H1 (cell line): ENCODE data around the gene STK40. TPM values are rescaled to one million over a fixed set of nuclear protein-coding genes. Genes with fewer than 3 reads are reported as not detected.

Source experiments
- CTCF ChIA-PET: fragments of 300-600 bp; sonication (Branson Sonifier 250); formaldehyde crosslinking; loops from one replicate; lab custom pipeline; 2021; ENCODE audit not compliant: partially characterized antibody; lab: Charles Lee
- POLR2A ChIA-PET: fragments of 300-600 bp; sonication (Branson Sonifier 250); formaldehyde crosslinking; loops from one replicate; lab custom pipeline; 2021; ENCODE audit warnings: inconsistent platforms; ENCODE audit not compliant: partially characterized antibody; lab: Charles Lee
- DNase-seq, 2 experiments: peaks; one replicate each; pipeline versions ENCODE4 v3.0.0 to v3.0.0-alpha.2; 2010 to 2022; ENCODE audit warnings: low spot score in 2 of 2, low read depth in 1 of 2, mixed read lengths in 1 of 2
- FAIRE-seq: peaks from 2 replicates; lab custom pipeline; 2011; peaks lifted over from hg19 to GRCh38; lab: Jason Lieb, UNC
- H2AFZ ChIP-seq: 2 replicates; pipeline ENCODE4 v1.8.1; 2012; ENCODE audit warnings: low read length, inconsistent platforms
- H2AK5ac ChIP-seq: 2 replicates; pipeline ENCODE4 v1.6.1; 2013; ENCODE audit warnings: low read depth, low read length
- H2BK120ac ChIP-seq: replicated peaks from 2 replicates; pipeline ENCODE3; 2013; ENCODE audit warnings: low read depth, low read length, inconsistent platforms
- H2BK12ac ChIP-seq: 2 replicates; pipeline ENCODE4 v1.6.1; 2013; ENCODE audit warnings: low read depth, low read length
- H2BK15ac ChIP-seq: 2 replicates; pipeline ENCODE4 v1.6.1; 2013; ENCODE audit warnings: low read length
- H2BK20ac ChIP-seq: 2 replicates; pipeline ENCODE4 v1.6.1; 2013; ENCODE audit warnings: low read length
- H2BK5ac ChIP-seq: 2 replicates; pipeline ENCODE4 v1.6.1; 2013; ENCODE audit warnings: low read depth, low read length
- H3K14ac ChIP-seq: 2 replicates; pipeline ENCODE4 v1.6.1; 2013; ENCODE audit warnings: inconsistent platforms; ENCODE audit not compliant: insufficient read length
- H3K18ac ChIP-seq: 2 replicates; pipeline ENCODE4 v1.6.1; 2013; ENCODE audit warnings: low read length; ENCODE audit errors: extremely low read depth
- H3K23ac ChIP-seq: 2 replicates; pipeline ENCODE4 v1.6.1; 2013; ENCODE audit warnings: inconsistent platforms; ENCODE audit not compliant: insufficient read length
- H3K23me2 ChIP-seq: 2 replicates; pipeline ENCODE4 v1.6.1; 2013; ENCODE audit warnings: low read depth, low read length
- H3K27ac ChIP-seq: 2 replicates; pipeline ENCODE4 v1.6.1; 2011; ENCODE audit warnings: low read depth, low read length, inconsistent platforms
- H3K27me3 ChIP-seq, 4 experiments: replicated peaks in 1 of 4; 1 replicate in 1 of 4; 2 replicates in 3 of 4; pipeline versions ENCODE4 v1.6.1 to v1.8.1; 2011 to 2013; ENCODE audit warnings: low read length in 3 of 4, mild to moderate bottlenecking in 3 of 4, inconsistent platforms in 2 of 4, mixed read lengths in 2 of 4, moderate library complexity in 1 of 4; ENCODE audit not compliant: control insufficient read depth in 3 of 4, insufficient read depth in 3 of 4; ENCODE audit errors: extremely low read depth in 1 of 4
- H3K36me3 ChIP-seq, 4 experiments: 2 replicates each; pipeline versions ENCODE4 v1.6.1 to v1.8.1; 2011 to 2013; ENCODE audit warnings: mild to moderate bottlenecking in 4 of 4, low read length in 3 of 4, moderate library complexity in 2 of 4, control low read depth in 1 of 4, inconsistent platforms in 1 of 4; ENCODE audit not compliant: insufficient read depth in 4 of 4, control insufficient read depth in 2 of 4
- H3K4ac ChIP-seq: replicated peaks from 2 replicates; pipeline ENCODE3; 2013; ENCODE audit warnings: low read length, low read depth, mixed read lengths, inconsistent platforms; ENCODE audit not compliant: insufficient read length
- H3K4me1 ChIP-seq, 4 experiments: replicated peaks in 1 of 4; 1 replicate in 1 of 4; 2 replicates in 3 of 4; pipeline versions ENCODE4 v1.6.1 to v1.8.1; 2011 to 2013; ENCODE audit warnings: low read length in 3 of 4, inconsistent platforms in 2 of 4, mixed read lengths in 1 of 4; ENCODE audit not compliant: insufficient read depth in 4 of 4, control insufficient read depth in 3 of 4
- H3K4me2 ChIP-seq, 2 experiments: 2 replicates each; pipeline versions ENCODE4 v1.6.1 to v1.8.1; 2011 to 2013; ENCODE audit warnings: low read depth in 2 of 2, low read length in 2 of 2, control low read depth in 1 of 2, inconsistent platforms in 1 of 2, mild to moderate bottlenecking in 1 of 2; ENCODE audit not compliant: insufficient read depth in 1 of 2
- H3K4me3 ChIP-seq, 4 experiments: fragments of 200-600, 300-600 bp in 1 of 4; sonication (generic), shearing (Covaris generic), sonication (Bioruptor Twin) in 1 of 4; 2 replicates each; pipeline versions ENCODE4 v1.5.1 to v1.8.1; 2011 to 2016; ENCODE audit warnings: low read length in 4 of 4, low read depth in 3 of 4, control low read depth in 2 of 4, inconsistent platforms in 2 of 4, mild to moderate bottlenecking in 2 of 4, mixed read lengths in 1 of 4, moderate library complexity in 1 of 4; ENCODE audit not compliant: insufficient read depth in 2 of 4; ENCODE audit errors: extremely low read depth in 1 of 4
- H3K56ac ChIP-seq: replicated peaks from 2 replicates; pipeline ENCODE3; 2013; ENCODE audit warnings: low read depth, mild to moderate bottlenecking, mixed read lengths, low read length, inconsistent platforms; ENCODE audit not compliant: insufficient read length
- H3K79me1 ChIP-seq: 2 replicates; pipeline ENCODE4 v1.6.1; 2013; ENCODE audit warnings: low read depth, low read length, control low read depth
- H3K79me2 ChIP-seq, 2 experiments: 2 replicates each; pipeline versions ENCODE4 v1.6.1 to v1.8.1; 2012 to 2013; ENCODE audit warnings: low read length in 2 of 2, mild to moderate bottlenecking in 2 of 2, inconsistent platforms in 1 of 2; ENCODE audit not compliant: insufficient read depth in 2 of 2, control insufficient read depth in 1 of 2
- H3K9ac ChIP-seq, 4 experiments: replicated peaks in 1 of 4; 1 replicate in 1 of 4; 2 replicates in 3 of 4; pipeline versions ENCODE4 v1.6.1 to v1.8.1; 2011 to 2013; ENCODE audit warnings: low read depth in 3 of 4, low read length in 3 of 4, control low read depth in 2 of 4, mild to moderate bottlenecking in 2 of 4, moderate library complexity in 2 of 4, inconsistent platforms in 1 of 4; ENCODE audit errors: extremely low read depth in 1 of 4
- H3K9me3 ChIP-seq, 2 experiments: 2 replicates each; pipeline versions ENCODE4 v1.6.1 to v1.8.1; 2012 to 2013; ENCODE audit warnings: mild to moderate bottlenecking in 2 of 2, moderate library complexity in 2 of 2, control low read depth in 1 of 2, inconsistent platforms in 1 of 2, low read depth in 1 of 2, low read length in 1 of 2, mixed read lengths in 1 of 2; ENCODE audit not compliant: insufficient read depth in 2 of 2
- H4K20me1 ChIP-seq, 2 experiments: replicated peaks in 1 of 2; 2 replicates each; pipeline versions ENCODE3 to v1.8.1; 2011 to 2013; ENCODE audit warnings: inconsistent platforms in 2 of 2, low read length in 2 of 2, mild to moderate bottlenecking in 1 of 2; ENCODE audit not compliant: insufficient read depth in 2 of 2, control insufficient read depth in 1 of 2
- H4K5ac ChIP-seq: 2 replicates; pipeline ENCODE4 v1.6.1; 2013; ENCODE audit warnings: low read length, low read depth, mixed read lengths, inconsistent platforms; ENCODE audit not compliant: insufficient read length
- H4K8ac ChIP-seq: 2 replicates; pipeline ENCODE4 v1.8.0; 2013; ENCODE audit warnings: mild to moderate bottlenecking, moderate library complexity, low read length, inconsistent platforms; ENCODE audit not compliant: insufficient read depth; ENCODE audit errors: extremely low read depth
- H4K91ac ChIP-seq: replicated peaks from 2 replicates; pipeline ENCODE3; 2013; ENCODE audit warnings: low read length, mixed read lengths, inconsistent platforms; ENCODE audit not compliant: insufficient read length
- CBX8 ChIP-seq: fragments of 300-800, 300-1000 bp; sonication (generic); IDR thresholded peaks from 2 replicates; pipeline ENCODE4 v1.7.1; 2016; ENCODE audit warnings: low read depth, low read length, borderline replicate concordance
- CEBPB ChIP-seq: IDR thresholded peaks from 2 replicates; pipeline ENCODE4 v1.6.1; 2012; ENCODE audit warnings: low read depth, low read length
- CREB1 ChIP-seq: IDR thresholded peaks from 2 replicates; pipeline ENCODE4 v1.6.1; 2012; ENCODE audit warnings: inconsistent platforms
- EZH2 ChIP-seq: fragments of 200-600 bp; sonication (generic); IDR thresholded peaks from 2 replicates; pipeline ENCODE4 v1.7.1; 2012; ENCODE audit warnings: low read depth, mild to moderate bottlenecking, moderate library complexity, low read length, inconsistent platforms; ENCODE audit not compliant: severe bottlenecking
- HDAC6 ChIP-seq: IDR thresholded peaks from one replicate; pipeline ENCODE4 v1.7.1; 2012; ENCODE audit warnings: low read depth, mild to moderate bottlenecking, inconsistent platforms, low read length, moderate library complexity
- JUND ChIP-seq: IDR thresholded peaks from 2 replicates; pipeline ENCODE4 v1.6.1; 2011; ENCODE audit warnings: mild to moderate bottlenecking, improper control_type of control experiment, low read length
- KDM4A ChIP-seq: IDR thresholded peaks from one replicate; pipeline ENCODE4 v1.7.1; 2012; ENCODE audit warnings: low read depth, mild to moderate bottlenecking, moderate library complexity, low read length, inconsistent platforms; ENCODE audit not compliant: severe bottlenecking
- MAX ChIP-seq: IDR thresholded peaks from 2 replicates; pipeline ENCODE4 v1.6.1; 2012; ENCODE audit warnings: inconsistent platforms
- RAD21 ChIP-seq, 2 experiments: IDR thresholded peaks in 1 of 2; conservative IDR thresholded peaks in 1 of 2; 2 replicates each; pipeline ENCODE4 v1.6.1; 2011; ENCODE audit warnings: low read depth in 2 of 2, low read length in 2 of 2, improper control_type of control experiment in 1 of 2, inconsistent platforms in 1 of 2, mild to moderate bottlenecking in 1 of 2, moderate library complexity in 1 of 2
- RFX5 ChIP-seq: IDR thresholded peaks from 2 replicates; pipeline ENCODE4 v1.6.1; 2011; ENCODE audit warnings: low read depth, low read length, improper control_type of control experiment, borderline replicate concordance
- RXRA ChIP-seq: IDR thresholded peaks from 2 replicates; pipeline ENCODE4 v1.6.1; 2011; ENCODE audit warnings: low read depth, mild to moderate bottlenecking, low read length, moderate library complexity; ENCODE audit not compliant: insufficient read depth
- SUZ12 ChIP-seq: fragments of 200-600 bp; sonication (generic); IDR thresholded peaks from 2 replicates; pipeline ENCODE4 v1.6.1; 2012; ENCODE audit warnings: mild to moderate bottlenecking, inconsistent platforms, low read length, moderate library complexity, mixed read lengths
- ZNF274 ChIP-seq: IDR thresholded peaks from 2 replicates; pipeline ENCODE4 v1.7.0; 2012; ENCODE audit warnings: low read length, borderline replicate concordance; ENCODE audit errors: extremely low read depth
- WGBS, 2 experiments: shearing (Covaris generic) in 1 of 2; methylation state at CpG; one replicate each; pipeline versions ENCODE4 v1.1.6 to v1.1.7; 2013 to 2015; ENCODE audit warnings: low lambda C conversion rate in 2 of 2, mixed read lengths in 2 of 2, inconsistent platforms in 1 of 2, low coverage in 1 of 2, missing lambda C conversion rate in 1 of 2; ENCODE audit not compliant: insufficient replicate concordance in 2 of 2, insufficient coverage in 1 of 2, insufficient read length in 1 of 2; ENCODE audit errors: extremely low coverage in 1 of 2, missing lambda C conversion rate in 1 of 2; 5-methylcytosine and 5-hydroxymethylcytosine counted together
- polyA plus RNA-seq, 7 experiments: library from polyadenylated mRNA; depleted of rRNA in 3 of 7; stranded (reverse) in 5 of 7; unstranded in 2 of 7; fragments of >200 nt in 5 of 7; fragments of 200-250 nt in 2 of 7; gene quantifications; 1 replicate in 5 of 7; 2 replicates in 1 of 7; 4 replicates in 1 of 7; pipeline versions ENCODE4 v1.2.1 to v1.2.3, GENCODE V29; 2011 to 2013; ENCODE audit warnings: missing spikeins in 2 of 7, mixed read lengths in 2 of 7
- total RNA-seq: library from RNA; stranded (reverse); fragmentation: NEBNext Ultra II Directional; extraction: Animal tissue kit (Norgen Biotek cat#: 25700); gene quantifications from 2 replicates; pipeline ENCODE4 v1.2.1, GENCODE V29; 2021

STK40 gene
- total and polyA plus RNA-seq, 2 of the 8 experiments (the other 6 are each of a cell fraction or from before 2014, with no cell fraction given): 13.6 to 28.6 TPM

DNA sequence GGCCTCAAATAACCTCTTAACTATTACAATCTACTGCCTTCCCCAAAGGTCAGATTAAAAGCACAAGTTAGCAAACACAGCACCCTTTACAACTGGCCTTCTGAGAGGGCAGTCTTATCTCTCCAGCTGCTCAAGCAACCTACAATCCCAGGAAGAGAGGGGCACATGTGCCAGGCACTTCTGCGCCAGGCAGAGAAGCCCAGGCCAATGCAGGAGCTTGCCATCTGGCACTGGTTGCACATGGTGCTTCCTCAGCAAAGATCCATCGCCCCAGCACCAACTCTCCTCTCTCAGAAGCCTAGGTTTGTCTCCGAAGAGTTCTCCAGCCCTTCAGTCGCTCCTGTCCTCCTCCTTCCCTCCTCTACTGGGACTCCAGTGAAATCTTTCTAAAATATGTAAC is 2.5 kb downstream of the STK40 start:
- 0 out of 2 replicates have a peak overlapping the region, but pooled peaks have one; percentile 14 for H2AK5ac ChIP-seq
- ChIA-PET POLR2A (interaction anchor here (0.6 to 1.3 kb wide), 3 partner anchors 58 to 145 kb away, joined by 3 read pairs; partner anchors contain the start of gene EVA1B), CTCF (interaction anchor here (1.1 to 9.8 kb wide), 6 partner anchors 15 to 286 kb away, joined by 3 to 90 read pairs (median 4); no protein-coding TSS in a partner anchor)
- H2BK5ac ChIP-seq: no peak overlapping the region
- no peak overlapping the region for H3K56ac ChIP-seq
- H2BK20ac ChIP-seq: no peak overlapping the region
- H2BK12ac ChIP-seq: no peak overlapping the region
- peaks cover 6 to 17% (median 10%) of the 10 kb centered on the region in 4 experiments; a peak in 6 of 7 replicates for H3K4me1 ChIP-seq
- H3K14ac ChIP-seq: no peak overlapping the region
- TF ChIP-seq JUND (no peak), HDAC6 (no peak), MAX (no peak), RXRA (no peak), SUZ12 (no peak), EZH2 (no peak), CREB1 (no peak), KDM4A (no peak), CBX8 (no peak), ZNF274 (no peak), RAD21 (IDR thresholded peaks at IDR 0.05 in 1 of 2, conservative IDR thresholded peaks at IDR 0.05 in 1 of 2; ENCODE audit: low read depth in 2 of 2, low read length in 2 of 2) (no peak), CEBPB (no peak), RFX5 (no peak)
- no peak overlapping the region for H4K5ac ChIP-seq
- no peak overlapping the region for H3K9ac ChIP-seq
- FAIRE-seq (no peak), DNase-seq (no peak)
- H3K9me3 ChIP-seq: no peaks in the 10 kb centered on the region
- H3K79me2 ChIP-seq: peaks cover 6 to 62% of the 10 kb centered on the region in 2 experiments
- no peak overlapping the region for H2BK15ac ChIP-seq
- no peak overlapping the region for H2AFZ ChIP-seq
- 84% methylated on average over 4 of the region's 4 CpGs; no CpG with 5 or more reads in 1 of the 2 experiments for WGBS, 2 experiments
- peaks cover 9% of the 10 kb centered on the region; the same call in 1 of the 2 replicates for H3K23me2 ChIP-seq
- no peak overlapping the region for H3K4me3 ChIP-seq
- no peak overlapping the region for H3K18ac ChIP-seq
- H3K4ac ChIP-seq: no peak overlapping the region
- H3K79me1 ChIP-seq: peaks cover 14% of the 10 kb centered on the region
- no peak overlapping the region for H3K4me2 ChIP-seq
- H4K91ac ChIP-seq: no peak overlapping the region
- H3K27me3 ChIP-seq: no peaks in the 10 kb centered on the region
- no peak overlapping the region for H2BK120ac ChIP-seq
- no peaks in the 10 kb centered on the region for H3K36me3 ChIP-seq
- no peak overlapping the region for H3K23ac ChIP-seq
- H4K20me1 ChIP-seq: peaks cover 2 to 17% of the 10 kb centered on the region in 2 experiments
- no peak overlapping the region for H3K27ac ChIP-seq
- H4K8ac ChIP-seq: no peak overlapping the region
